ENCODE results near the gene SULT1E1. TPM values are rescaled to one million over a fixed set of nuclear protein-coding genes. Genes with fewer than 3 reads are reported as not detected.
A peak's percentile ranks its signal among the peaks of the same experiment; 100 is the strongest.

SULT1E1 gene
- total and polyA plus RNA-seq, 9 donors: 27.6 to 68.5 (median 35.3) TPM

DNA sequence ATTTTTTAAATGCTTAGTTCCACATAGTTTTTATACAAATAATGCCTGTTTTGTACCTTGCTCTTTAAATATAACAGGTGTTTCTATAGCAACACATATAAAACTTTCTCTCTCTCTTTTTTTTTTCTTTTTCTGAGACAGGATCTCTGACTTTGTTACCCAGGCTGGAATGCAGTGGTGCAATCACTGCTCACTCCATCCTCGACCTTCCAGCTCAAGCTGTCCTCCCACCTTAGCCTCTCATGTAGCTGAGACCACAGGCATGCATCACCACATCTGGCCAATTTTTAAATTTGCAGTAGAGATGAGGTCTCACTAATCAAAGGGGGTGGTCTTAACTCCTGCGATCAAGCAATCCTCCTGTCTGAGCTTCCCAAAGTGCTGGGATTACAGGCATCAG, 18.3 kb upstream of the SULT1E1 start:
- H3K4me1 ChIP-seq (ENCODE audit: control insufficient read depth, insufficient read depth, low read length): no peaks in the 10 kb centered on the region
- no peak for DNase-seq
- H3K27me3 ChIP-seq (ENCODE audit: control insufficient read depth, insufficient read depth, low read length): no peaks in the 10 kb centered on the region
- H3K9me3 ChIP-seq (replicated peaks; ENCODE audit: control insufficient read depth, low read depth, low read length): no peaks in the 10 kb centered on the region
- H3K27ac ChIP-seq (ENCODE audit: low read length): no peak overlapping the region
- H3K36me3 ChIP-seq (ENCODE audit: control insufficient read depth, insufficient read depth, low read length): no peaks in the 10 kb centered on the region
- H3K4me3 ChIP-seq (ENCODE audit: low read length): no peak overlapping the region
- 33% methylated on average over 1 of the region's 2 CpGs for WGBS (ENCODE audit: insufficient coverage)

DNA sequence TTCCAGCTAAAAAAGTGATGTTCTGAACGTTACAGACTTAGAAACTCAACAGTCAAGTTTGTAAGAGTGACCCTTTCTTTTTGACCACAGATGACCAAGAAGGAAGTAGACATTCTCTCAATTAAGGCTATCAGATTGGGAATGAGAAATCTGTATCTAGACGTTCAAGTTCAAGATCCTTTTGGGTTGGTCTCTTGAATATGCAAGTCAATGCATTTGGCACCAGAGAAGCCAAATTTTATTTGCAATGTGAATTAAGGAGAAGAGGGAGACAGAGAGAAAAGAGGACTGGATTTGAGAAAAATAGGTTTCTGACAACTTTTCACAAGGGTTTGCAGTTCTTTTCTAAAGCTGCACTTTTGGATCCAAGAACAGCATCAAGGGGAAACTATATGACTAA, 17.5 kb upstream of the SULT1E1 start:
- no peaks in the 10 kb centered on the region for H3K4me1 ChIP-seq (ENCODE audit: control insufficient read depth, insufficient read depth, low read length)
- WGBS (ENCODE audit: insufficient coverage): 17% methylated on average over 1 of the region's 2 CpGs
- H3K4me3 ChIP-seq (ENCODE audit: low read length): no peak overlapping the region
- H3K27ac ChIP-seq (ENCODE audit: low read length): no peak overlapping the region
- DNase-seq: no peak
- H3K27me3 ChIP-seq (ENCODE audit: control insufficient read depth, insufficient read depth, low read length): no peaks in the 10 kb centered on the region
- no peaks in the 10 kb centered on the region for H3K9me3 ChIP-seq (replicated peaks; ENCODE audit: control insufficient read depth, low read depth, low read length)
- H3K36me3 ChIP-seq (ENCODE audit: control insufficient read depth, insufficient read depth, low read length): no peaks in the 10 kb centered on the region

- Histone ChIP-seq H3K27ac (ENCODE audit: low read length) (no peak overlapping the region), H3K27me3 (ENCODE audit: control insufficient read depth, insufficient read depth, low read length) (no peaks in the 10 kb centered on the region), H3K36me3 (ENCODE audit: control insufficient read depth, insufficient read depth, low read length) (no peaks in the 10 kb centered on the region), H3K4me1 (ENCODE audit: control insufficient read depth, insufficient read depth, low read length) (no peaks in the 10 kb centered on the region), H3K9me3 (replicated peaks; ENCODE audit: control insufficient read depth, low read depth, low read length) (no peaks in the 10 kb centered on the region), H3K4me3 (ENCODE audit: low read length) (no peak overlapping the region)
- DNase-seq: no peak
- 100% methylated on average over 1 of the region's 3 CpGs for WGBS (ENCODE audit: insufficient coverage)
Measured at GRCh38 chr4:69876071-69876470, 16.1 kb upstream of the SULT1E1 start.

DNA sequence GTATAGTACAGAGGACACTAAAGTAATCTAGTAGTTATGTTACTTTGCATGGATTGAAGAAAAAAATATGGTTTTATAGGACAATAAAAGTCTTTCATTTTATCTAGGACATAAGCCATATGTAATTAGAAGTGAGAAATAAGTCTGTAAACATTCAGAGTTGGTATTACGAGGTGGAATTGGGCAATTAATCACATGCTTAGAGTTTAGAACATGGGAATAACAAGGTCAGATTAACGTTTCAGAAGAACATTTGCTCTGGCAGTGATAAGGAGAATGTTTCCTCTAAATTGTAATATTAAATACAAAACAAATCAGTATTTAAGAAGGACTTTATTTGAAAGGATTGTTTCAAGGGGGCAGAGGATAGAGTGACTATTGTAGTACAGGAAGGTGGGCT, 15.6 kb upstream of the SULT1E1 start:
- H3K9me3 ChIP-seq (replicated peaks; ENCODE audit: control insufficient read depth, low read depth, low read length): no peaks in the 10 kb centered on the region
- H3K27me3 ChIP-seq (ENCODE audit: control insufficient read depth, insufficient read depth, low read length): no peaks in the 10 kb centered on the region
- no peak for DNase-seq
- H3K27ac ChIP-seq (ENCODE audit: low read length): no peak overlapping the region
- H3K36me3 ChIP-seq (ENCODE audit: control insufficient read depth, insufficient read depth, low read length): no peaks in the 10 kb centered on the region
- WGBS (ENCODE audit: insufficient coverage): no CpG with 5 or more reads among the region's 2 CpGs
- no peaks in the 10 kb centered on the region for H3K4me1 ChIP-seq (ENCODE audit: control insufficient read depth, insufficient read depth, low read length)
- no peak overlapping the region for H3K4me3 ChIP-seq (ENCODE audit: low read length)

DNA sequence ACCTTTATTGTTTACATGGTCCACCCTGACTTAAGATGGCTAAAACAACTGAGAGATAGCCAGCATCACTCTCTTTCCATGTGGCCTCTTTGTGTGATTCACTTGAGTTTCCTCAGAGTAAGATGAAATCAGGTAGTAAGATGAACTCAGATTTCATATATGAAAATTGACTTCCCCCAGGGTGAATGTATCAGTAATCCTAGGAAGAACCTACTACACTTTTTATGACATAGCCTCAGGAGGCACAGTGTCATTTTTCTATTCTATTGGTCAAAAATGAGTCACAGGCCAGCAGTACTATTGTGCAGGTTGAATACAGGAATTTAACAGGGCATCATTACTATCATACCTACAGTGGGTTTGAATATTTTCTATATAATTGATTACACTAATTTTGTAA, 14.6 kb upstream of the SULT1E1 start:
- Histone ChIP-seq H3K4me3 (ENCODE audit: low read length) (no peak overlapping the region), H3K36me3 (ENCODE audit: control insufficient read depth, insufficient read depth, low read length) (no peaks in the 10 kb centered on the region), H3K9me3 (replicated peaks; ENCODE audit: control insufficient read depth, low read depth, low read length) (peaks cover 2% of the 10 kb centered on the region), H3K4me1 (ENCODE audit: control insufficient read depth, insufficient read depth, low read length) (no peaks in the 10 kb centered on the region), H3K27ac (ENCODE audit: low read length) (no peak overlapping the region), H3K27me3 (ENCODE audit: control insufficient read depth, insufficient read depth, low read length) (no peaks in the 10 kb centered on the region)
- DNase-seq: no peak

- no peak for DNase-seq
- WGBS (ENCODE audit: insufficient coverage): no CpG with 5 or more reads among the region's 1 CpG
- H3K27me3 ChIP-seq (ENCODE audit: control insufficient read depth, insufficient read depth, low read length): no peaks in the 10 kb centered on the region
Measured at GRCh38 chr4:69861756-69862155, 1.8 kb upstream of the SULT1E1 start.

DNA sequence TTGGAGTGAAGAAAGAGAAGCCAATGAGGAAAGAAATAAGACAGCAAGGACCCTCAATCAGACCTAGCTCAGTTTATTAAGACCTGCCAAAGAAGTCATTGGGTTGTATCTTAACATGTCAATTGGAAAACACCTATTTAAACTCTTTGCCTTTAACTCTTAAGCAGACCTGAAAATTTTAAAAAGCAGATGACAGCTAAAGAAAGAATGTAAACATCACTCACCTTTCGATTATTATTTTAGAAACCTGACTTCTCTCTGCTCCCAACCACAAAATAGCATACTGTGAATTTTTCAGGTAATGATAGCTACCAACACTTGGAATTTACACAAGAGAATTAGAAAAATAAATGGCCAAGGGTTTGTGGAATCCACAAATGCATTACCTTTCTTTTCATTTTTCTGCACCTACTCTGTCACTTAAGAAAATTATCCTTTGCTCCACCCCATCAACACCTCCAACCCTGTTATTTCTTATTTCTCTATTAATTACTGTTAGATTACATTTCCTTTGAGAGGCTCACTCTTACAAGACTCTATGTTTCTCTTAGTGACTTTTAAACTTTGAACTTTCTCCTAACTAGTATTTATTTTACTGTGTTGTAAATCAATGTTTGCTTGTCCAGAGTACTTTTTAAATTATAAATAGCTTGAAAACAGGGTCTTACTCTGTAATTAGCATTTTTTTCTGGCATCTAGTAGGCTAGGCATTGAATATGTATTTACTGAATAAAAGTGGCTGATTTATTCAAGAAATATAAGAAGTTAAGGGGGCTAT, 765 bp upstream of the SULT1E1 start:
- H3K36me3 ChIP-seq (ENCODE audit: control insufficient read depth, insufficient read depth, low read length): no peaks in the 10 kb centered on the region
- no peaks in the 10 kb centered on the region for H3K4me1 ChIP-seq (ENCODE audit: control insufficient read depth, insufficient read depth, low read length)
- no peak overlapping the region for H3K27ac ChIP-seq (ENCODE audit: low read length)
- H3K4me3 ChIP-seq (ENCODE audit: low read length): no peak overlapping the region
- no CpG with 5 or more reads among the region's 1 CpG for WGBS (ENCODE audit: insufficient coverage)
- no peak for DNase-seq
- no peaks in the 10 kb centered on the region for H3K9me3 ChIP-seq (replicated peaks; ENCODE audit: control insufficient read depth, low read depth, low read length)
- no peaks in the 10 kb centered on the region for H3K27me3 ChIP-seq (ENCODE audit: control insufficient read depth, insufficient read depth, low read length)

More at GRCh38 chr4:69861756-69862155, 1.8 kb upstream of the SULT1E1 start:
- no peaks in the 10 kb centered on the region for H3K36me3 ChIP-seq (ENCODE audit: control insufficient read depth, insufficient read depth, low read length)
- no peak overlapping the region for H3K27ac ChIP-seq (ENCODE audit: low read length)
- H3K4me1 ChIP-seq (ENCODE audit: control insufficient read depth, insufficient read depth, low read length): no peaks in the 10 kb centered on the region
- no peaks in the 10 kb centered on the region for H3K9me3 ChIP-seq (replicated peaks; ENCODE audit: control insufficient read depth, low read depth, low read length)
- H3K4me3 ChIP-seq (ENCODE audit: low read length): no peak overlapping the region

DNA sequence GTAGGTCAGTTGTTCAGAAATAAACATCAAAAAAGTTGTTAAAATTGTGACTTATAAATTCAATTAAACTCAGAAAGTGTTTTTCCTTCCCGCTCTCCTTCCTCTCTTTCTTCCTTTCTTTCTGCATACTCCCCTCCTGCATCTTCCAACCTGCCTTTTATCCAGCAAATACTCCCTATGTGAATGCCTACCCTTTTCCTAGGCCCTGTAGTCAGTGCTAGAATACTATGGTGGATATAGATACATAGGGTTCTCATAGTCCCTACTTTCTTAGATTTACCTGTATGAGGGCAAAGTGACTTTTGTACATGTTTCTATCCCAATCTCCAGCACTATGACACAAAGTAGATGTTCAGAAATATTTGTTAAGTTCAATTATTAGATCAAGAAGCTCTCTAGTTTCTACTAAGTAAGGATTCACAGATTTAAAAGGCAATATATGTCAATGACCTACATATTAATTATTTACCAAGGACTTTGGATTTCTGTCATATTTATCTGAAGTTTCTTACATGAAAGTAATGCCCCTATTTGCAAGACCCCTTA, 732 bp downstream of the SULT1E1 start:
- DNase-seq: no peak
- WGBS (ENCODE audit: insufficient coverage): no CpG with 5 or more reads among the region's 1 CpG
- H3K27me3 ChIP-seq (ENCODE audit: control insufficient read depth, insufficient read depth, low read length): no peaks in the 10 kb centered on the region

GRCh38 chr4:69858690-69859089, 1.3 kb downstream of the SULT1E1 start:
- H3K36me3 ChIP-seq (ENCODE audit: control insufficient read depth, insufficient read depth, low read length): no peaks in the 10 kb centered on the region
- DNase-seq: peak; percentile 45
- WGBS (ENCODE audit: insufficient coverage): no CpG with 5 or more reads among the region's 1 CpG
- no peaks in the 10 kb centered on the region for H3K4me1 ChIP-seq (ENCODE audit: control insufficient read depth, insufficient read depth, low read length)
- H3K4me3 ChIP-seq (ENCODE audit: low read length): peak overlapping the region; percentile 24
- no peaks in the 10 kb centered on the region for H3K27me3 ChIP-seq (ENCODE audit: control insufficient read depth, insufficient read depth, low read length)
- H3K9me3 ChIP-seq (replicated peaks; ENCODE audit: control insufficient read depth, low read depth, low read length): no peaks in the 10 kb centered on the region
- H3K27ac ChIP-seq (ENCODE audit: low read length): no peak overlapping the region

More for the DNA sequence above, 732 bp downstream of the SULT1E1 start:
- H3K36me3 ChIP-seq (ENCODE audit: control insufficient read depth, insufficient read depth, low read length): no peaks in the 10 kb centered on the region
- H3K4me3 ChIP-seq (ENCODE audit: low read length): peak overlapping the region; percentile 5
- H3K27ac ChIP-seq (ENCODE audit: low read length): no peak overlapping the region
- no peaks in the 10 kb centered on the region for H3K4me1 ChIP-seq (ENCODE audit: control insufficient read depth, insufficient read depth, low read length)
- H3K9me3 ChIP-seq (replicated peaks; ENCODE audit: control insufficient read depth, low read depth, low read length): no peaks in the 10 kb centered on the region

DNA sequence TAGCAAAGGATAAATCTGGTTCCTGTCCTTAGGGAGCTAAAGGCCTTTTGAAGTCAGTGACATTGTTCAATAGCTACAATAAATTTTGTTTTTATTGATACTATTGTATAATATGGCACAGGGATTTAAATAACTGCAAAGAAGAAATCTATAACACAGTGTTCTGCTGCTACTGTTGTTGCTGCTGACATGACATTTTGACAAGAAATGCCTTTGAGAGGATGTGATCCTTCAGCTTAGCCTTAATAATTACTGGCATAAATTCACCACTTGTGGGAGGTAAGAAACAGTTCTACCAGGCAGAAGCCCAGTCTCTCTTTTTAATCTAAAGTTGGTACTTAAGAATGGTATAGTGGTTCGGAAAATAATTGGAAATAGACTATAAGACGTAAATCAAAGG, 4.1 kb downstream of the SULT1E1 start:
- 100% methylated on average over 1 of the region's 2 CpGs for WGBS (ENCODE audit: insufficient coverage)
- Histone ChIP-seq H3K27ac (ENCODE audit: low read length) (no peak overlapping the region), H3K9me3 (replicated peaks; ENCODE audit: control insufficient read depth, low read depth, low read length) (no peaks in the 10 kb centered on the region), H3K4me3 (ENCODE audit: low read length) (no peak overlapping the region), H3K27me3 (ENCODE audit: control insufficient read depth, insufficient read depth, low read length) (no peaks in the 10 kb centered on the region), H3K36me3 (ENCODE audit: control insufficient read depth, insufficient read depth, low read length) (no peaks in the 10 kb centered on the region), H3K4me1 (ENCODE audit: control insufficient read depth, insufficient read depth, low read length) (no peaks in the 10 kb centered on the region)
- DNase-seq: no peak
